NCI-H2171 (cell line): Measurements from ENCODE around the gene SPRING1.

Source experiments
- DNase-seq: peaks from one replicate; lab custom pipeline; 2025; lab: John Stamatoyannopoulos, UW

Gene SPRING1

DNA sequence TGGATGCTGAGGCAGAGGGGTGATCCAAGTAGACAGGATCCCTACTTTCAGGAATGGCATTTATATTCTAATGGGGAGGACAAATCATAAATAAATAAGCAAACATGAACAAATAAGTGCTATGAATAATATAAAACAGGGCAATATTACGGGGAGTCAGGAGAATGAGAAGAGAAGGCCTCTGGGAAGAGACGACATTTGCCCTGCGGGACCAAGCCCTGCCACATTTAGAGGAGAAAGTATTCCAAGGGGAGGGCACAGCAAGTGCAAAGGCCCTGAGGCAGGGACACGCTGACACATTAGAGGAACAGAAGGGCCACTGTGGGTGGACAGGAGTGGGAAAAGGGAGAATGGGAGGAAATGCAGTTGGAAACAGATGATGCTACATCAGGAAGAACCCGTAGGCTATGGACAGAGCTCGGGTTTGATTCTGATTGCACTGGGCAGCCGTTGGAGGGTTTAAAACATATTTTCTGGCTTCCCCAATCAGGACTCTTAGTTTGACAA lies 1.6 kb upstream of the SPRING1 start:
- no peak for DNase-seq

DNA sequence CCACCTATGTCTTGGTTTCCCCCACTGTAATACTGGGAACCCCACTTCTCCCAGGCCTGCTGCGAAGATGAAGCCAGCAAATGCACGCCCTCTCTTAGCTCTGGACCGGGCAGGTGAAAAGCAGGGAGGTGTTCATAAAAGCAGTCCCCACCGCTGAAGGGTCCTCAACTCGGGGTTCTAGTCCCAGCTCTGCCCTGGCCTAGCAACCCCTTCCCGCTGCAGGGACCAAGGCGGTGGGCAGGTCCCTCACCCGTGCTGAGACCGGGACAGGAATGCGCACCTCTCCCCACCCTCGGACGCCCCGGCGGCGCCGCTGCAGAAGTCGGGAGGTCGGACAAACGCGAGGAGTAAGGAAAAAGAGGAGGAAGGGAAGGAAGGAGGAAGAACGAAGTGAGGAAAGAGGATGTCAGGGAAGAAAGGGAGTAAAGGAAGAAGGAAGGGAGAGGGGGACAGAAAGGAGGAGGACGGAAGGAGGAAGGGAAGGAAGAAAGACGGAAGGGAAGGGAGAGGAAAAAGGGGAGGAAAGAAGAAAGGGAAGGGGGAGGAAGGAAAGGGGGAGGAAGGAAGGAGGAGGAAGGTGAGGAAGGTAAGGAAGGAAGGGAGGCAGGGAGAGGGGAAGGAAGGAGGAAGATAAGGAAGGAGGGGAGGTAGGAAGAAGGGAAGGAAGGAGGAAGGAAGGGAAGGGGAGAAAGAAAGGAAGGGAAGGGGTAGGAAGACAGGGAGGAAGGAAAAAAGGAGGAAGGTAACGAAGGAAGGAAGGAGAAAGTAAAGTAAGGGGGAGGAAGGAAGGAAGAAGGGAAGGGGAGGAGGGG lies 701 bp downstream of the SPRING1 start:
- no peak for DNase-seq

DNA sequence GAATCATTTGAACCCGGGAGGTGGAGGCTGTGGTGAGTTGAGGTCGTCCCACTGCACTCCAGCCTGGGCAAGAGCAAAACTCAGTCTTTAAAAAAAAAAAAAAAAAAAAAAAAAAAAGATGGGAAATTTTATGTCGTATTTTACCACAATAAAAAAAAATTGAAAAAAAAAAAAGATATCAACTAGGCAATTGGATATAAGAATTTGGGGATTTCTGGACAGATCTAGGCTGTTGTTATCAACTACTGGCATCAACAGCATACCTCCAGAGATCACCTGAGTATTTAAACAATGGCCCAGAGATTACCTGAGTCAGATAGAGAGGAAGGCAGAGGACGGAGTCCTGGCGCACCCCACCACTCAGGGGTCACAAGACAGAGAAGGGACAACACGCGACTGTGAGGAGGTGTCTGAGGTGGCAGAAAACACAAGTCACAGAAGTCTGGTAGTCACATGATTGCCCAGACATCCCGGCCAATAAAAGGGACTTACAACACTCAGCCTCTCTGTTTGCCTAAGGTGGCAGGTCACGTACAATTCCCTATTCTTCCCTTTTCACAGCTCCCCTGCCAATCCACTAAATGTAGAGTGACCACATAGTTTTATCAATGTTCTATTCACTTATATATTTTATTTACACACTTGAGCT lies 1.8 kb downstream of the SPRING1 start:
- no peak for DNase-seq

DNA sequence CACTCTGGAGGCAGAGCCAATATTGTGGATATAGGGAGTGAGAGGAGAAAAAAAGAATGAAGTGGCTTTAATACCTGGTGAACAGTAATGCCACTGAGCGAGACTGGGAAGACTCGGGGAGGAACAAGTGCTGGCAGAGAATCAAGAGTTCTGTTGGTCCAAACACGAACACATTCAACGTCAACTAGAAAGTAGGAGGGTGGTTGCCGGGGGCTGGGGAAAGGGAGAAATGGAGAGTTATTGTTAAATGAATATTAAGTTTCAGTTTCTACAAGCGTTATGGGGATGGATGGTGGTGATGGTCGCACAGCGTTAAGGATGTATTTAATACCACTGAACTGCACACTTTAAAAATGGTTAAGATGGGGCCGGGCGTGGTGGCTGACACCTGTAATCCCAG lies 2.8 kb downstream of the SPRING1 start:
- DNase-seq: no peak

DNA sequence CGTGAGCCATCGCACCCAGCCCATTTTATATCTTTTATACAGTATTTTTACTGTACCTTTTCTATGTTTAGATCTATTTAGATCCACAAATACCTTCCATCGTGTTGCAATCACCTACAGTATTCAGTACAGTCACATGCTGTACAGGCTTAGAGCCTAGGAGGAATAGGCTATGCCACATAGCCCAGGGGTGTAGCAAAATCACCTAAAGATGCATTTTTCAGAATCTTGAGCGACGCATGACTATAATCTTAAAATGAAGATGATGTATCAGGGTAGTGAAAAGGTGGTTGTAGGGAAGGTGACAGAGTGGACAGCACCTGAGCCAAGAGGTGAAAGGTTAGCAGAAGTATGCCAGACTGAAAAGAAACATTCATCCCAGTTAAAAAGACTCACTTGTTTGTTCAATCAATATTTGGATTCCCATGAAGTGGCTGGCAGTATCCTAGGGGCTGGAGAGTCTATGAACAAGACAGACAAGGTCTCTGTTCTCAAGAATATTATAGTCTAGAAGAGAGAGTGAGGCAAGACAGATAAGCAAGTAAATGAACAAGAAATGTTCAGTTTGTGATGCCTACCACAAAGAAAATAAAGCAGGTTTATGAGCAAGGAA lies 3.6 kb downstream of the SPRING1 start:
- DNase-seq: no peak

DNA sequence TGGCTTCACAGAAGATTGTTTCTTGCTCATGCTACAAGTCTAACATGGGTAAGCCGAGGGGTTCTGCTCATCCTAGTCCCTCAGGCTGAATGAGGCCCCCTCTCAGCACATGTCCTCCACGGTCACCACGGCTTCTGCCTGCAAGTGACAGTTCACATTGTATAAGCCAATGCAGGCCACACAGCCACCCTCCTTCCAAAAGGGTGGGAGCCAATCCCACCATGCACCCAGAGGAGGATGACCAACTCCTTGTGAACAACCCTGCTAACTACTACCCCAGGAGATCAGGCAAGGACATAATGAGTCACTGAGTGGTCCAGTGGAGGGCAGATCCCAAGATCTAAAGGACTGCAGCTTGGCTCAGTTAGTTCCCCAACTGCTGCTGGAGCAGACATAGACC lies 6.1 kb downstream of the SPRING1 start:
- DNase-seq: no peak

DNA sequence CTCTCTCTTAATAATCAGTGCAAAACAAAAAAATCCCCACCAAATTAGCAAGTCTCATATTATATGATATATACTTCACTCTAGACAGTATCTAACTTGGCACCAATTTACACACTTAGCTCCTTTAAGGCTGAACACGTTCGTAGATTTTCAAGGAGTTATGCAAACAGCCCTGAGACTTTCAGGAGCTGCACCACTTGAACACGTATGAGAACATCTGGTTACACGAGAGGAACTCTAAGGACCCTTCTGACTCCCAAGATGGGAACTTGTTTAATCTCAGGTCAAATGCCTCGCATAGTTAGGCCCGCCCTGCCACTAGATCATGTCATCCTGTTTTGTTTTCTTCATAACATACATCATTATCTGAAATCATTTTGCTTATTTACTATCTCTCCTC lies 10.0 kb downstream of the SPRING1 start:
- no peak for DNase-seq

DNA sequence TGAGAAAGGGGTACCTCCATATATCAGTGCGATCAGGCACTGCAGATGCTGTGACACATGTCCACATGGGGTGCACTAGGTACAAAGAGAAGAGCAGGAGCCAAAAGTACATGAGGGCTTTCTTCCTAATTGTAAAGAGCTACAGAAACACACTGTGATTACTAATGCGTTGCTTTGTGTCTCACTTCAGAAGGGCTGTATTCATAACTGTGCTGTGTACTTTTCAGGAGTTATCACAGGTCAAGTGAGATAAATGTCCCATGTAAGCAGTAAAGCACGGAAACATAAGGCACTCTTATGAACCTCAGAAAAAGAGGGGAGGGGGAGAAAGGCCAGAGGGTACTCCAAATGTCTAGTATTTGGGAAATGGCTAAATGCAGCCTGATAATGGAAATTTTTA lies 10.6 kb downstream of the SPRING1 start:
- no peak for DNase-seq

DNA sequence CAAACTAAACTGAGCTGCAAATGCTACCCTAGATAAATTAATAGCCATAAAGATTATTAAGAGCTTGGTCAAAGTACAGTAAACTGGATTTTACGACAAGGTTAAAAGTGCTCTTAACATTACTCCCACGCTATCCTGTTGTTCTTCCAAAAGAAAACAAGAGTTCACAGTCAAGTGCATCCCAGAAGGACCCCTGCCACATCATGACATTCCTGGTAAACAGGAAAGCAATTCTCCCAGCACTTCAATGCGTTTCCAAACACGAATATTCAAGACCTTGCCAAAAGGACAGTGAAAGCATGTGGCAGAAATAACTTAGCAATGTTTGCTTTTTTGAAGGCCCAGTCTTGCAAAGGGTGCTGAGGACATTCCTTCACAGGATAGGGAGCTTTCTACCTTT lies 11.2 kb downstream of the SPRING1 start:
- DNase-seq: no peak

DNA sequence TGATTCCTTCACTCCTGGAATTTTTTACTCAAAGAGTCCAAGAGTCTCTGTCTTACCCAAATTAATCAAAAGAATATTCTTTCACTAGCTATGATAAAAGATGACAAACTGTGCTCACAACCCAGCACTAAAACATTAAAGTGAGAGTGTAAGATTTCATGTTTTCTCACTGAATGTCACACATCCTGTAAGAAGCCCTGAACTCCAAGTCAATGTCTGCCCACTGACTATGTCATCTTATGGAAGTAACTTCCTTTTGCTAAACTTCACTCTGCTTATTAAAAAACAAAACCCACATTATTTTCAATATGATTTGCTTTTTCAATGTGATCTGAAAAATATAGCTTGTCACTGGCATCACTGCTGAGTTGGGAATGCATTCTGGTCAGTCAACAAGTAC lies 15.6 kb downstream of the SPRING1 start:
- no peak for DNase-seq

DNA sequence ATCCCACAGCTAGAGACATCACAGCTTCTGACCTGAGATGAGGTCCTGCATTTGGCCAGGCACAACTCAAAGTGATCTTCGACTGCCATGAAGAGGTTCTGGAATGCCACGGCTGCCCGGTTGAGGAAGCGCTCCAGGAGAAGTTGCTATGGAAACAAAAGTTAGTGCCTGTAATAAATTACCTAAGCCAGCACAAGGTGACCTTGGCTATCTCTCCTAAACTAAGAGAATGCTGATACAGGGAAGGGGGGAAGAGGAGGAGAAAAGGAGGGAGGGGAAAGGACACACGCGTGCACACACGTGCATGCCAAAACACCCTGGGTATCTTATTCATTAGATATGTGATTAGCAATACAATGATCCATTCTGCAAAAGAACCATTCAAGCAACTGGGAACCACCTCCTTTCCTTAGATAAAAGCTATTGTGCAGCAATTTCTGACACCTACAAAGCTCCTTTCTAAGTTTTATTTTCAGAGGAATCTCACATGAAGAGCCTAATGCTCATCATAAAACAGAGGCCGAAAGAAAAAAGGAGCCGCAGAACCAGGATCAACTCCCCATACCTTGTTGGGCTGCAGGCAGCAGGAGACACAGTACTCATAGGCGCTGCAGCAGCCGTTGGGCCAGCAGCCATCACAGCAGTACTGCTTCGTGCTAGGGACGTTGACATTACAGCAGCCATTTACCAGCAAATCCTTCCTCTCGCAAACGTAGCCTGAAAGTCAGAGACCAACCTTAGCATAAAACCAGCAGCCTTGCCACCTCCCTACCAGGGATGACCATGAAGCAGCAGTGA lies 17.9 kb downstream of the SPRING1 start:
- no peak for DNase-seq

DNA sequence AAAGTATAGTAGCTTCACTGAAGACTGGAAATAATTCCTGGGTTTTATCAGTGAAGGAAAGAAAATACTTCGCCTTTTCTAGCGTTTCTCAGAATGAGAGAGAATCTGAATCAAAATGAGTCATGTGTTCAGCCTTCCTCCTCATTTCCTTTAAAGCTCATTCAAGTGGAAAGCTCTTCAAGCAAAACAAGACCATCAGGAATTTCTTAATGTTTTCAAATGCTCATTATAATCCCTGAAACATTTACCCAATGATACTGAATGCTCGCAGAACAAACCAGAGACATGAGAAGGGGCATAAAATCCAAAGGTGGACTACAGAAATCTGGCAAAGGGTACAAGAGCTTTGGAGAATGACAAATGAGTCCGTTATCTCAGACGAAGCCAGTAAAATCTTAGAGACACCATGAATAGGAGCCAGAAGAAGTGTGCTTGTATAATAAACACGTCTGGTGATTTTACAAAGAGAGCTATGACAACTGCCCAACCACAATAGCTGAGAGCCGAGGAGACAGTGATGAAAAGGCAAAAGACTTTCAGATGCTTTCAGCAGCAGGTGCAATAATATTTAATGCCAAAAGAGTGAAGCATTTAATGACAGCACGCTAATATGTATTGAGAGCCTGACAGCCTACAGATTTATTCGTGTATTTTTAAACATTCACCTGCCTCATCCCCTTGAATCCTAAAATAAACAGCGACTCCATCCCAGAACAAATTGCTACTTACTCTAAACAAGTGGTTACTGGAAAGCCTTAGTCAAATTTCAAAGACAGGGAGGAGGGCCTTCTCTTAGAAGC lies 19.0 kb downstream of the SPRING1 start:
- DNase-seq: no peak

DNA sequence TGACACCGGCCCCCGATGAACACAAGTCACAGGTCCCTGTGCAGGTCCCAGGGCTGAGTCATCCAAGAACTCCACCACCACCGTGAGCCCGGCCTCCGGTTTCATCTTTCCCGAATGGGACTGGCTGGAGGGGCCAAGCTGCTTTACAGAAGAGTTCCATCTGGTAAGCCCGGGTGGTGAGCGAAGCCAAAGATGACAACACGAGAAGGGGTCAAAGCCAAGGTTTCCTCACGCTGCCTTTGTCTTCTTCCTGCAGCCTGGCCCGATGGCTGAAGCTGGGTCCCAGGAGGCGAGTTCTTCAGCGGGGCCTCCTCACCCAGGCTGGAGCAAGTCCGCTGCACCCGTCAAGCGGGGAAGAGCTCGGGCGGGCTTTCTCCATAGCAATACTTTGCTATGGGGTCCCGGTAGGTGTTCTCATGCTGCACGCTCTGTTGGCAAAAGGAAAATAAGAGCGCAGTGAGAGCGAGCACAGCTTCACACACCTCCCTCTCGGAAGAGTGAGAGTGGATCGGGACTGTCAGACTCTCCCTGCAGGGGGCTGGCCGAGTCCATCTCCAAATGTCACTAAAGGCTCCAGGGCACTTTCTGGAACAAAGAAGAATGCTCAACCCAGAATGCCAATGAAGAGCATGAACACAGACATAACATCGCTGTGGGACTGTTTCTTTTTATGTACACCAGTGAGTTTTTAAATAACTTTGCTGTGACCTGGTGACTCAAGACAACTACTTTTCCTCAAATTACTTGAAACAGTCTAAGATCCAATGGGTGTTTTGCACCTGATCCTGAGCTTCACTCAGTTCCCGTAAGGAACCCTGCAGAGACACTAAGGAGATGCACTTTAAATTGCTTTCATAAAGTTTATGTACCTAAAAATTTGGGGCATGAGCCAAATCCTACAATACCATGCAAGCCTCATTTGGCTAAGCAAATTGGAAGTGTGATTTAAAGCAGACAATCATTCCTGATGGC lies 20.1 kb downstream of the SPRING1 start:
- DNase-seq: no peak

DNA sequence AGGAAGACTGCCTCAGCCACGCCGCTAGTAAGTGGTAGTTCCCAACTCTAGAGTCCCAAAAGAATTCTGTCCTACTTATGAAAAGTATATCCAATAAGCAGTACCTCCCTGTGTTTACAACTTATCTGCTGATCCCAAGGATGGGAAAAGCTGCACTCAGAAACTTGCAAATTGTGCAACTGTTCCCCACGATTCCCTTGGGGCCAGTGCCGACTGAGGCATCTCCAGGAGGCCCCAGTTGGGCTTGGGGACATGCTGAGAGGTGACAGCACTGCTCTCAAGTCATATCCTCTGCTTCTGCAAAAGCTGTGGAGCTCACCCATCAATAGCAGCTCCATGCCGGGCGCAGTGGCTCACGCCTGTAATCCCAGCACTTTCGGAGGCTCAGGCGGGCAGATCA lies 23.7 kb downstream of the SPRING1 start:
- DNase-seq: no peak

DNA sequence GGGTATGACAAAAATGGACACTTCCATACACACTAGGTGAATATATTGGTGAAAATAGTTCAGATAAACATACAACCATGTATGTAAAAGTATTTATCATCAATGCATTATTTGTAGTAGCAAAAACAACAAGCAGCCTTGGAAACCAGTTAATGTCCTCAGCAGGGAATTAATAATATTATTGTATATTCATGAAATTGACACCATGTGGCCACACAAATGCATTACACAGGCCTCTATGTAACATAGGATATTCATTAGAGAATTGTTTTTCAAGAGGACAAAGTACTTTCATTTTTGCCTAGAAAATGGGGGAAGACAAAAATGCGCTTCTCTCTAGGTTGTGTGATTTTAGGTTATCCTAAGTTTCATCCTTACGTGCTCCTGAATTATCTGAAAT lies 24.3 kb downstream of the SPRING1 start:
- no peak for DNase-seq

DNA sequence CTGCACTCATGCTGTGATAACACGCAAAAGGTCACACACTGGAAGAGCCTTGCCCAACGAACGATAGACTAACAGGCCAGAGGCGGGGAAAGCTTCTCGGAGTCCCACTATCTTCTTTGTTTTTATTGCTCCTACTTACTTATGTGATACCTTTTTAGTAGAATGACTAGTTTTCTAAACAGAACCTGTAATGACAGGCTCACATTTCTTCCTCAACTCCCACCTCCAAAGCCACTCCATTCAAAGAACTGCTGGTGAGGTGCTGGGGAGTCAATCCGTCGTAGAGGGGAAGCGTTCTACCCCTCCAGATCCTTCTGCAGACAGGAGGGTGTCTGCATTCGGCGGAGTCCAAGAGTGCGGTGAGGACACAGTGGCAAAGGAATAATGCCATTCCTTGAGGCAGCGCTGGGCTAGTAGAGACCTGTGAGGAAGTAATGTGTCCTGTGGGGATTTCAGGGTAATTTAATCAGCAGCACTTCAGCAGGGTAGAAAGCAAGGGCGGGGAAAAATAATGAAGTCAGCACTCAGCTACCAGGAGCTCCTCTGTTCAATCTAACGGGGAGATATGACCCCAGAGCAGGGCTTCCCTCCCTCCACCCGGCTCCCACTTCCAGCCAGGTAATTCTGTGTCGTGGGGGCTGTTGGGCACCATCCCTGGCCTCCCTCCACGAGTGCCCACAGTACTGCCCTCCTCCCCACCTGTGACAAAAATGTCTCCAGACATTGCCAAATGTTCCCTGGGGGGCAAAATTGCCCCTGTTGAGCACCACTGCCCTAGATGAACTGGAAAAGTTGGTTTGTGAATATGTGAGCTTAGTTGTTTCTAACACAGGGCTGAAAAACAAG lies 25.2 kb downstream of the SPRING1 start:
- DNase-seq: peak; percentile 70

DNA sequence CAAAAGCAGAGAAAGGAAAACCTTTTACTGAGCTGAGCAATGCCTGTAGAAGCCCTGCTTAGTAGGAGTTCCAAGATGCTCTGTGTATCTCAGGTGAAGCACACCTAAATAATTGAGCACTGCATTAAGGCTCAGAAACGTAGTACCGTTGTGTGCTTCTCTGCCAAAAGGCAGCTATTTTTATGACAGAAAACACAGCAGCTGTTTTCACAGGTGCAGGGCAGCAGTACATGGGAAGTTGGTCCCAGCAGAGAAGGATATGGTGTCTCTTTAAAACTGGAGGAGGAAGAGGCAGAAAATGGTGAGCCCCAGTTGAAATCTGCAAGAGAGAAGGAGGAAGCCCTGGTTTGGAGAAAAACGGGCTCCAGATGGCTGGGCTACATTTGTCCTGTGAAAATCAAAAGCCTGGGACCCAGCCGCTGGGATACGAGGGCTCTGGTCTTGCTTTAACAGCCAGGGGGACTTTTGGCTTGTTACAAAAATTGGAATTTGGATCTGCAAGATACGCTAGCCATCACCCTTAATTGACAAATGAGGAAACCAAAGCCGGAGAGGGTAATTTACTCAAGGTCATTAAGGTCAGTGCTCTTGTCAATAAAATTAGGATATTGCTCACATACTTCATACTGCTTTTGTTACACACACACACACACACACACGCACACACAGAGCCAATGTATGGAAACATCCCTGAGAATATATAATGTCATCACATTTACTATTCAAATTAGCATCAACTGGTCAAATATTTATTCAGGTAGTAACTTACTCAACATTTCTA lies 27.3 kb downstream of the SPRING1 start:
- DNase-seq: no peak

DNA sequence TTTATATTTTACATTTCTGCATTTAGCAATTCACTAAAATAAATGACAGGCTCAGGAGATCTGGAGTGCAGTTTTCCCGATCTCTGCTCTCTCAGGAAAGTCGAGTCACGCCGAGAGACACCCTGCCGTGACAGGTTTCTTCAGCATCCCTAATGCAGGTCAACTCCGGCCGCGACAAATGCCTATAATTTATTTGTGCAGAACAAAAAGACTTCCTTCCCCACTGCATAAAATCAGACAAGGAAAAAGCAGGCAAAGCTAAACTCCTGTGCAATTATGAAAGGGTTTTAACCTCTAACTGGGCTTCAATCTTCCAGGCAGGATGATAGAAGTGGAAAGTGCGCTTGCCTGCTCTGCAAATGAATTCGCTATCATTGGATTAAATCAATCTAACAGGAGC lies 28.1 kb downstream of the SPRING1 start:
- DNase-seq: no peak
